Spleen (tissue), 11 donors: Measurements from ENCODE around the gene CCDC134. TPM values are rescaled to one million over a fixed set of nuclear protein-coding genes. Genes with fewer than 3 reads are reported as not detected.

Source experiments
- DNase-seq: peaks from one replicate; pipeline ENCODE4 v3.0.0-alpha.2; 2020
- H3K27ac ChIP-seq, 8 donors: fragments of 200-600 bp; sonication (generic) in 7 of 8; 1 replicate in 4 of 8; 2 replicates in 4 of 8; pipeline versions ENCODE4 v1.5.0 to v1.8.0; 2016 to 2021; ENCODE audit warnings: inconsistent platforms in 4 of 8, mild to moderate bottlenecking in 4 of 8, moderate library complexity in 1 of 8
- H3K27me3 ChIP-seq, 7 donors: fragments of 200-600 bp; sonication (generic) in 6 of 7; replicated peaks in 1 of 7; 1 replicate in 4 of 7; 2 replicates in 3 of 7; pipeline versions ENCODE4 v1.5.0 to v1.8.0; 2016 to 2021; ENCODE audit warnings: inconsistent platforms in 3 of 7, mild to moderate bottlenecking in 1 of 7
- H3K36me3 ChIP-seq, 6 donors: fragments of 200-600 bp; sonication (generic) in 5 of 6; 1 replicate in 4 of 6; 2 replicates in 2 of 6; pipeline versions ENCODE4 v1.5.0 to v1.8.0; 2016 to 2021; ENCODE audit warnings: inconsistent platforms in 2 of 6
- H3K4me1 ChIP-seq, 6 donors: fragments of 200-600 bp; sonication (generic) in 5 of 6; 1 replicate in 3 of 6; 2 replicates in 3 of 6; pipeline versions ENCODE4 v1.5.0 to v1.8.0; 2016 to 2021; ENCODE audit warnings: inconsistent platforms in 3 of 6
- H3K4me3 ChIP-seq, 8 donors: fragments of 200-600 bp; sonication (generic) in 7 of 8; 1 replicate in 4 of 8; 2 replicates in 4 of 8; pipeline versions ENCODE4 v1.5.0 to v1.8.0; 2016 to 2021; ENCODE audit warnings: inconsistent platforms in 4 of 8, mild to moderate bottlenecking in 4 of 8, moderate library complexity in 2 of 8
- H3K9me3 ChIP-seq, 8 donors: fragments of 200-600 bp; sonication (generic) in 7 of 8; 1 replicate in 4 of 8; 2 replicates in 4 of 8; pipeline versions ENCODE4 v1.5.0 to v1.8.0; 2016 to 2021; ENCODE audit warnings: inconsistent platforms in 4 of 8
- CTCF ChIP-seq, 11 experiments: fragments of 200-600 bp in 7 of 11; fragments of 450-650 bp in 4 of 11; sonication (generic) in 4 of 11; IDR thresholded peaks in 8 of 11; conservative IDR thresholded peaks in 3 of 11; 1 replicate in 7 of 11; 2 replicates in 4 of 11; pipeline versions ENCODE4 v1.4.0 to v1.8.0; 2016 to 2021; ENCODE audit warnings: antibody characterized with exemption in 11 of 11, inconsistent platforms in 4 of 11, mild to moderate bottlenecking in 1 of 11
- POLR2A ChIP-seq, 3 donors: fragments of 450-650 bp; IDR thresholded peaks; one replicate each; pipeline ENCODE4 v1.5.1; 2017; ENCODE audit warnings: antibody characterized with exemption in 3 of 3, mild to moderate bottlenecking in 1 of 3
- POLR2AphosphoS5 ChIP-seq, 3 donors: sonication (generic); formaldehyde crosslinking; IDR thresholded peaks; one replicate each; pipeline ENCODE4 v1.5.1; 2017; ENCODE audit warnings: antibody characterized with exemption in 3 of 3
- WGBS, 5 donors: extraction: QIAGEN DNeasy Blood & Tissue Kit in 3 of 5; methylation state at CpG; one replicate each; pipeline versions ENCODE4 v1.1.5 to v1.1.7; 2013 to 2018; 5-methylcytosine and 5-hydroxymethylcytosine counted together
- intact Hi-C: fragments of 100-400 bp; cut with DNase I; formaldehyde crosslinking; loops from one replicate; pipeline ENCODE4 v1.15.0; 2023; ENCODE audit warnings: low total_unique reads
- polyA plus RNA-seq, 3 donors: library from polyadenylated mRNA; stranded (reverse); fragments of 200-250 nt; gene quantifications; one replicate each; pipeline ENCODE4 v1.2.1, GENCODE V29; 2013
- total RNA-seq, 7 donors: library from RNA; depleted of rRNA in 3 of 7; stranded (reverse); fragments of >200 nt in 3 of 7; fragmentation: NEBNext Ultra II Directional in 4 of 7; extraction: Animal tissue kit (Norgen Biotek cat#: 25700) in 4 of 7; gene quantifications; one replicate each; pipeline versions ENCODE4 v1.1.0 to v1.2.1, GENCODE V29; 2016 to 2021
- donor health status: healthy with polysubstance abuse.
- donor health status: DM: no; HTN: no; CAD: no; lungs with moderate emphysema.
- donor health status: DM: no; HTN: no; CAD: no.
- donor health status: Bipolar disorder and iron deficiency.
- donor health status: healthy.
- donor health status: DM: no; HTN: no; CAD: no.
- donor health status: DM: yes; HTN: yes; CAD: no.

The CCDC134 gene
- total and polyA plus RNA-seq, 10 donors: 0.54 to 11.8 (median 9.3) TPM

GRCh38 chr22:41775976-41776375, 24.5 kb upstream of the CCDC134 start:
- H3K9me3 ChIP-seq: no peaks in the 10 kb centered on the region
- no peaks in the 10 kb centered on the region for H3K36me3 ChIP-seq
- intact Hi-C loops: no loop called here
- TF ChIP-seq POLR2A (IDR thresholded peaks at IDR 0.05) (no peak), POLR2AphosphoS5 (IDR thresholded peaks at IDR 0.05) (no peak), CTCF (IDR thresholded peaks at IDR 0.05 in 8 of 11, conservative IDR thresholded peaks at IDR 0.05 in 3 of 11) (no peak)
- no peak overlapping the region for H3K4me3 ChIP-seq
- H3K4me1 ChIP-seq: peaks cover 4 to 11% (median 9%) of the 10 kb centered on the region in 6 donors
- peak; percentile 24 for DNase-seq
- 55 to 75% (median 65%) methylated on average over 4 of the region's 4 CpGs for WGBS, 5 donors
- no peaks in the 10 kb centered on the region for H3K27me3 ChIP-seq
- no peak overlapping the region for H3K27ac ChIP-seq

GRCh38 chr22:41776381-41776780, 24.1 kb upstream of the CCDC134 start:
- H3K4me3 ChIP-seq: no peak overlapping the region
- no peaks in the 10 kb centered on the region for H3K36me3 ChIP-seq
- DNase-seq: peak; percentile 38
- intact Hi-C loops: no loop called here
- 86 to 93% (median 90%) methylated on average over 3 of the region's 3 CpGs for WGBS, 5 donors
- no peak for TF ChIP-seq POLR2A (IDR thresholded peaks at IDR 0.05)
- TF ChIP-seq POLR2AphosphoS5 (IDR thresholded peaks at IDR 0.05): no peak
- TF ChIP-seq CTCF (IDR thresholded peaks at IDR 0.05 in 8 of 11, conservative IDR thresholded peaks at IDR 0.05 in 3 of 11): no peak
- peaks cover 7 to 14% (median 12%) of the 10 kb centered on the region in 6 donors for H3K4me1 ChIP-seq
- H3K27ac ChIP-seq: no peak overlapping the region
- no peaks in the 10 kb centered on the region for H3K9me3 ChIP-seq
- H3K27me3 ChIP-seq: no peaks in the 10 kb centered on the region

GRCh38 chr22:41777749-41778425, 22.6 kb upstream of the CCDC134 start:
- 50 to 82% (median 72%) methylated on average over 2 of the region's 2 CpGs for WGBS, 5 donors

More at GRCh38 chr22:41777749-41778425, 22.6 kb upstream of the CCDC134 start:
- Histone ChIP-seq H3K4me3 (no peak overlapping the region), H3K4me1 (peaks cover 13 to 29% (median 26%) of the 10 kb centered on the region in 6 donors), H3K27me3 (no peaks in the 10 kb centered on the region), H3K36me3 (no peaks in the 10 kb centered on the region), H3K27ac (no peak overlapping the region), H3K9me3 (no peaks in the 10 kb centered on the region)
- DNase-seq: no peak
- intact Hi-C loops: no loop called here
- TF ChIP-seq POLR2A (IDR thresholded peaks at IDR 0.05) (no peak), POLR2AphosphoS5 (IDR thresholded peaks at IDR 0.05) (no peak), CTCF (IDR thresholded peaks at IDR 0.05 in 8 of 11, conservative IDR thresholded peaks at IDR 0.05 in 3 of 11) (no peak)
